T-helper 2 cell treated with Interferon-gamma antibody and Interleukin-4, amounts not matched to agents 100 ng/mL and 5 ng/mL, for 36 hours (primary cell): ENCODE results near the gene NUP188. TPM values are rescaled to one million over a fixed set of nuclear protein-coding genes. Genes with fewer than 3 reads are reported as not detected.

Experiments used
- intact Hi-C: fragments of 100-400 bp; cut with micrococcal nuclease; formaldehyde crosslinking; loops from one replicate; pipeline ENCODE4 v1.15.1; 2023
- total RNA-seq: library from RNA; stranded (reverse); gene quantifications from 2 replicates; pipeline ENCODE4 v1.2.3, GENCODE V29; 2022

NUP188 gene
- total RNA-seq, 1 donor from 2014 or later: 109 TPM

GRCh38 chr9:129054163-129054851 is 106.8 kb downstream of the NUP188 start:
- intact Hi-C loops: no loop called here

Other genes starting within 250 kb of the NUP188 start
- gene PKN3, start 245.2 kb upstream of the NUP188 start, total RNA-seq: 12.9 and 13.8 TPM in 2 replicates
- gene ZDHHC12, start 223.6 kb upstream of the NUP188 start, total RNA-seq: 68.0 and 68.7 TPM in 2 replicates
- 12.8 and 16.3 TPM in 2 replicates for gene ZER1, start 175.8 kb upstream of the NUP188 start, total RNA-seq
- gene TBC1D13, start 160.4 kb upstream of the NUP188 start, total RNA-seq: 21.1 and 22.2 TPM in 2 replicates
- 14.3 and 15.3 TPM in 2 replicates for gene ENDOG, start 129.2 kb upstream of the NUP188 start, total RNA-seq
- 73.1 and 80.3 TPM in 2 replicates for gene SPOUT1, start 117.9 kb upstream of the NUP188 start, total RNA-seq
- gene KYAT1, start 65.7 kb upstream of the NUP188 start, total RNA-seq: 15.7 and 17.4 TPM in 2 replicates
- gene LRRC8A, start 65.6 kb upstream of the NUP188 start, total RNA-seq: 52.4 and 53.1 TPM in 2 replicates
- gene PHYHD1, start 26.7 kb upstream of the NUP188 start, total RNA-seq: 1.2 and 1.9 TPM in 2 replicates
- 10.2 and 10.8 TPM in 2 replicates for gene DOLK, start 96 bp upstream of the NUP188 start, total RNA-seq
- gene SH3GLB2, start 80.6 kb downstream of the NUP188 start, total RNA-seq: 92.2 and 94.1 TPM in 2 replicates
- gene MIGA2, start 88.9 kb downstream of the NUP188 start, total RNA-seq: 39.3 and 42.2 TPM in 2 replicates
- 20.3 and 23.6 TPM in 2 replicates for gene DOLPP1, start 133.4 kb downstream of the NUP188 start, total RNA-seq
- gene CRAT, start 163.1 kb downstream of the NUP188 start, total RNA-seq: 13.6 and 14.0 TPM in 2 replicates
- 105 and 107 TPM in 2 replicates for gene PTPA, start 163.7 kb downstream of the NUP188 start, total RNA-seq
- 4.3 and 4.5 TPM in 2 replicates for gene IER5L, start 230.6 kb downstream of the NUP188 start, total RNA-seq